Stomach (tissue), 9 donors: ENCODE measurements around the gene FOXP2. TPM values are rescaled to one million over a fixed set of nuclear protein-coding genes. Genes with fewer than 3 reads are reported as not detected.
"Not testable (repeated sequence)": the region's sequence is repeated elsewhere in the genome, so short reads cannot be mapped to it uniquely, and the experiment has no call there.

Experiments used
- DNase-seq, 2 donors: peaks; one replicate each; pipeline versions ENCODE4 v3.0.0 to v3.0.0-alpha.2; 2013 to 2019
- H3K27ac ChIP-seq, 5 donors: fragments of 200-600 bp in 4 of 5; sonication (generic) in 4 of 5; one replicate each; pipeline ENCODE4 v1.5.1; 2013 to 2019; ENCODE audit warnings: mild to moderate bottlenecking in 1 of 5, moderate library complexity in 1 of 5
- H3K27me3 ChIP-seq, 3 donors: fragments of 200-600 bp; sonication (generic); one replicate each; pipeline ENCODE4 v1.5.1; 2017 to 2019; ENCODE audit warnings: mixed run types in 1 of 3
- H3K36me3 ChIP-seq, 4 donors: fragments of 200-600 bp; sonication (generic); 1 replicate in 3 of 4; 2 replicates in 1 of 4; pipeline ENCODE4 v1.5.1; 2016 to 2019
- H3K4me1 ChIP-seq, 4 donors: fragments of 200-600 bp; sonication (generic); one replicate each; pipeline ENCODE4 v1.5.1; 2016 to 2019
- H3K4me3 ChIP-seq, 4 donors: fragments of 200-600 bp; sonication (generic) in 3 of 4; one replicate each; pipeline ENCODE4 v1.5.1; 2016 to 2019; ENCODE audit warnings: mild to moderate bottlenecking in 1 of 4
- H3K9me3 ChIP-seq, 4 donors: fragments of 200-600 bp; sonication (generic); one replicate each; pipeline ENCODE4 v1.5.1; 2016 to 2019
- EP300 ChIP-seq: sonication (generic); formaldehyde crosslinking; IDR thresholded peaks from one replicate; pipeline ENCODE4 v1.6.1; 2017; ENCODE audit warnings: antibody characterized with exemption
- POLR2A ChIP-seq, 4 donors: fragments of 450-650 bp; IDR thresholded peaks; one replicate each; pipeline ENCODE4 v1.6.1; 2016; ENCODE audit warnings: antibody characterized with exemption in 4 of 4, control low read depth in 2 of 4, mild to moderate bottlenecking in 1 of 4, moderate library complexity in 1 of 4
- POLR2AphosphoS5 ChIP-seq, 3 donors: sonication (generic); formaldehyde crosslinking; IDR thresholded peaks; one replicate each; pipeline ENCODE4 v1.6.1; 2016; ENCODE audit warnings: antibody characterized with exemption in 3 of 3
- WGBS, 5 donors: extraction: QIAGEN DNeasy Blood & Tissue Kit in 3 of 5; methylation state at CpG; one replicate each; pipeline versions ENCODE4 v1.1.5 to v1.1.7; 2013 to 2018; 5-methylcytosine and 5-hydroxymethylcytosine counted together
- intact Hi-C: fragments of 100-400 bp; cut with DNase I; formaldehyde crosslinking; loops from one replicate; pipeline ENCODE4 v1.15.1; 2023; ENCODE audit warnings: low total_unique reads
- polyA plus RNA-seq, 3 donors: library from polyadenylated mRNA; stranded (reverse); fragments of 200-250 nt; gene quantifications; one replicate each; pipeline ENCODE4 v1.2.3, GENCODE V29; 2013
- total RNA-seq, 5 donors: library from RNA; depleted of rRNA; stranded (reverse); fragments of >200 nt; gene quantifications; one replicate each; pipeline versions ENCODE4 v1.1.0 to v1.2.3, GENCODE V29; 2014 to 2016
- TF ChIP-seq, protein P1 (sequence below), 7 experiments: fragments of 450-650 bp in 4 of 7; fragments of 200-600 bp in 3 of 7; sonication (generic) in 3 of 7; IDR thresholded peaks; one replicate each; pipeline ENCODE4 v1.5.1; 2016 to 2019; ENCODE audit warnings: antibody characterized with exemption in 7 of 7, control low read depth in 2 of 7, mild to moderate bottlenecking in 1 of 7
- donor health status: healthy with polysubstance abuse.
- donor health status: Bipolar disorder and iron deficiency.
- donor health status: healthy.

Gene FOXP2
- total and polyA plus RNA-seq, 8 donors = 0.92 to 51.6 (median 7.1) TPM

DNA sequence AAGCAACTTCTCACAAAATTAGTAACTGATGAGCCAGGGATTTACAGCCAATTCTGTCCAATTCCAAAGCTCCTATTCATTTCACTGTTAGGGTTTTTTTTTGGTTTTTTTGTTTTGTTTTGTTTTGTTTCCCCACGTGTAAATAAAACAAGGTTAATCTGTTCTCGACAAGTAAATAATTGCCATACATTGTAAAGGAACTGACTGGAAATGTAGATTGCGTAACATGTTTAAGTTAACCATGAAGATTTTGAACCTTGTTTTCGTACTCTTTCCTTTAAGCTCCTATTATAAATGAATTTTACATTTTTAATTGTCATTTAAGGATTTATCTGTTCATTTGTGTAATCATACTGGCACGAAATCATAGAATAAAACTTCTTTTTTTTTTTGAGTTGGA lies 42.0 kb upstream of the FOXP2 start:
- 68 to 80% (median 74%) methylated on average over 5 of the region's 5 CpGs for WGBS, 5 donors
- H3K4me1 ChIP-seq = no peaks in the 10 kb centered on the region
- DNase-seq = no peak
- H3K9me3 ChIP-seq = no peaks in the 10 kb centered on the region
- no peak overlapping the region for H3K27ac ChIP-seq
- no peak overlapping the region for H3K4me3 ChIP-seq
- intact Hi-C loops = no loop called here
- H3K27me3 ChIP-seq = no peaks in the 10 kb centered on the region
- no peaks in the 10 kb centered on the region for H3K36me3 ChIP-seq
- TF ChIP-seq, protein P1, sequence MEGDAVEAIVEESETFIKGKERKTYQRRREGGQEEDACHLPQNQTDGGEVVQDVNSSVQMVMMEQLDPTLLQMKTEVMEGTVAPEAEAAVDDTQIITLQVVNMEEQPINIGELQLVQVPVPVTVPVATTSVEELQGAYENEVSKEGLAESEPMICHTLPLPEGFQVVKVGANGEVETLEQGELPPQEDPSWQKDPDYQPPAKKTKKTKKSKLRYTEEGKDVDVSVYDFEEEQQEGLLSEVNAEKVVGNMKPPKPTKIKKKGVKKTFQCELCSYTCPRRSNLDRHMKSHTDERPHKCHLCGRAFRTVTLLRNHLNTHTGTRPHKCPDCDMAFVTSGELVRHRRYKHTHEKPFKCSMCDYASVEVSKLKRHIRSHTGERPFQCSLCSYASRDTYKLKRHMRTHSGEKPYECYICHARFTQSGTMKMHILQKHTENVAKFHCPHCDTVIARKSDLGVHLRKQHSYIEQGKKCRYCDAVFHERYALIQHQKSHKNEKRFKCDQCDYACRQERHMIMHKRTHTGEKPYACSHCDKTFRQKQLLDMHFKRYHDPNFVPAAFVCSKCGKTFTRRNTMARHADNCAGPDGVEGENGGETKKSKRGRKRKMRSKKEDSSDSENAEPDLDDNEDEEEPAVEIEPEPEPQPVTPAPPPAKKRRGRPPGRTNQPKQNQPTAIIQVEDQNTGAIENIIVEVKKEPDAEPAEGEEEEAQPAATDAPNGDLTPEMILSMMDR (IDR thresholded peaks at IDR 0.05) = no peak
- no peak for TF ChIP-seq POLR2AphosphoS5 (IDR thresholded peaks at IDR 0.05)
- TF ChIP-seq EP300 = no peak
- TF ChIP-seq POLR2A (IDR thresholded peaks at IDR 0.05) = no peak

DNA sequence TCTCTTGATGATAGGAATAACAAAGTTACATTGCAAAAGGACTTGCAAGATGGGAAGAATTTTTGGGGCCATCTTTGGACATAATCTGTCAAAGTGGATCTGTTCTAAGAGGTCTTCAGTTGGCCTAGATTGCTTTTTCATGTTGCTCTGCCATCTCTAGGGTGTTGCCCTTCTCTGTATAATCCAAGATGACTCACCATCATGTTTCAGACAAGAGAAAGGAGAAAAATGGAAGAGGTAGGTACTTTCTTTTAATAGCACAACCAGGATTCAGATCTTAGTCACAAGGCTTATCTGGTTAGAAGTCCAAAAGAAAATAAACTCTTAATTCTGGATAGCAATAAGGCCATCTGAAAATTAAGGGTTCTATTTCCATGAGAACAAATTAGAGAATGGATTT lies 38.7 kb upstream of the FOXP2 start:
- intact Hi-C loops = no loop called here

DNA sequence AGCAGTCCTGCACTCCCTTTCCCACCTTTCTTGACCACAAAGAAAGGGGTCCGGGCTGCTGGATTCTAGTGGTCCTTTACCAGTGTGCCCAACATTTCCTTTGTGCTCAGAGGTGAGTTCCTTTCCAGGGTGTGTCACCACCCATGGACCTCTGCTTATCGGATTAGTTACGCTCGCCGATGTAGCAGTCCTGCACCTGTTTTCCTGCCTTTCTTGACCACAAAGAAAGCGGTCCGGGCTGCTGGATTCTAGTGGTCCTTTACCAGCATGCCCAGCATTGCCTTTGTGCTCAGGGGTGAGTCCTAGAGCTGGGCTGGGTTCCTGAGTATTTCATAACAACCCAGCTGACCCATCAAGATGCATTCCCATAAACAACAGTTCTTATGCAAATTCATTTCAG lies 30.7 kb upstream of the FOXP2 start:
- H3K27ac ChIP-seq, H3K27me3 ChIP-seq, H3K4me3 ChIP-seq, DNase-seq, H3K4me1 ChIP-seq, intact Hi-C loops, H3K36me3 ChIP-seq, H3K9me3 ChIP-seq: not testable (repeated sequence)
- 71 to 94% (median 87%) methylated on average over 7 of the region's 7 CpGs for WGBS, 5 donors

More for the DNA sequence above, 38.7 kb upstream of the FOXP2 start:
- Histone ChIP-seq H3K9me3 (no peaks in the 10 kb centered on the region), H3K36me3 (no peaks in the 10 kb centered on the region), H3K4me1 (no peaks in the 10 kb centered on the region), H3K4me3 (no peak overlapping the region), H3K27me3 (no peaks in the 10 kb centered on the region), H3K27ac (no peak overlapping the region)
- DNase-seq = no peak
- TF ChIP-seq, protein P1 (IDR thresholded peaks at IDR 0.05) = no peak
- TF ChIP-seq EP300 (no peak), POLR2AphosphoS5 (IDR thresholded peaks at IDR 0.05) (no peak), POLR2A (IDR thresholded peaks at IDR 0.05) (no peak)

DNA sequence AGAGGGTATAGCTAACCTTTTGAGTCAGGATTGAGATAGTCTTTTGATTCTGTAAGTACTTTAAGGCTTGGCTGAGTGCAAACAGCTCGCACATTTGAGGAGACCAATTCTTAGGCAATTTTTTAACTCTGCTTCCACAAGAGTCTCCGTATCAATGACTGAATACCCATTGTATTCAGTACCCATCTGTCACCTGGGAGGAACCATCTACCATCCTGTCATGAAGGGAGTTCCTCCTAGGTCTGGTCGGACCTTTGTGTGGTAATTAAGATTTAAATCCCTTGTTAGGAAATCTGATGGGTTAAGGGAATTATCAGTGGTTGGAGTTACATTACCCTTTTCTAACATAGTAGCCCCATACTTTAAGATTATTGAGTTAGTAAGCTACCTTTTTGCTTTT lies 30.3 kb upstream of the FOXP2 start:
- H3K9me3 ChIP-seq, DNase-seq, H3K36me3 ChIP-seq, H3K27me3 ChIP-seq, H3K4me3 ChIP-seq, H3K4me1 ChIP-seq, intact Hi-C loops, H3K27ac ChIP-seq: not testable (repeated sequence)
- 84 to 92% (median 88%) methylated on average over 3 of the region's 3 CpGs for WGBS, 5 donors

DNA sequence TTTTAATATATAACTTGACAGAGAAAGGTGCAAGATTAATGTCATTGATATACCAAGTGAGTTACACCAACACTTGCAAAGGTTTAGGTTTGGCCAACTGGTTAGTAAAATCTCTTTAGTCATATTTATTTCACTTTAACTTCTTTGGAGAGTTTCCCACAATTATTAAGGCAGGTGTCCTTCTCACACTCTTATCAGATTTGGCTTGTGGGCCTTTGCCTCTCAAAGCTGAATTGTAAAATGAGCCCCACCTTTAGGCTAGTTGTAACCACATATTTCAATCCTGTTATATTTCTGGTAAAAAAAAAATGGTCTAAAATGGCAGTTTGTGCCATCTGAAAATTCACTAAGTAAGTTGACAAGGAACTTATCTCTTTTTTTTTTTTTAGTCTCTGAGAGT lies 26.6 kb upstream of the FOXP2 start:
- DNase-seq = no peak

More for the DNA sequence above, 26.6 kb upstream of the FOXP2 start:
- intact Hi-C loops = no loop called here
- no peaks in the 10 kb centered on the region for H3K4me1 ChIP-seq
- H3K9me3 ChIP-seq = no peaks in the 10 kb centered on the region
- H3K27me3 ChIP-seq = no peaks in the 10 kb centered on the region
- H3K4me3 ChIP-seq = no peak overlapping the region
- H3K36me3 ChIP-seq = no peaks in the 10 kb centered on the region
- H3K27ac ChIP-seq = no peak overlapping the region
- TF ChIP-seq EP300 (no peak), POLR2AphosphoS5 (IDR thresholded peaks at IDR 0.05) (no peak), POLR2A (IDR thresholded peaks at IDR 0.05) (no peak)
- TF ChIP-seq, protein P1 (IDR thresholded peaks at IDR 0.05) = no peak
